ENCODE measurements around the gene P2RX4. TPM values are rescaled to one million over a fixed set of nuclear protein-coding genes. Genes with fewer than 3 reads are reported as not detected.

P2RX4 gene
- total RNA-seq, 1 experiment from 2014 or later: 17.1 TPM

DNA sequence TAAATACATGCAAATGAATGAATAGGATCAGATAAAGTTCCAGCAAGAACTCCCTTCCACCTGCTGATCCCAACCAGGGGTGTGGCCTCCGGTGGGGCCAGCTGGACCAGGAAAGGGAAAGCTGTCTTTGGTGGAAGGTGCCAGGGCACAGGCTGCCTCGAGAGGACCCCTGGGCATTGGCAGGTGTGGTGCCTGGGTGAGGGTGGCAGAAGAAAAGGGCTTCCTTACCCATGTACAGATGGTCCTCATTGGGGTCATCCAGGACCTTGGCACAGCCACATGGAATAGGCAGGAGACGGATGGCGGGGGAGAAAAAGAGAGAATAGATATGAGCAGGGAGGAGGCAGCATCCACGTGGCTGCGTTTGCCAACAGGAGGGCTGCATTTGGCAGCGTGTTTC lies 50.2 kb downstream of the P2RX4 start:
- TF ChIP-seq EGR1 (IDR thresholded peaks at IDR 0.05; ENCODE audit: low read depth): no peak
- no peak for TF ChIP-seq FOSL1 (IDR thresholded peaks at IDR 0.05; ENCODE audit: low read depth)
- TF ChIP-seq SIN3A (IDR thresholded peaks at IDR 0.05; ENCODE audit: low read depth): no peak
- no peak for TF ChIP-seq EZH2phosphoT487 (IDR thresholded peaks at IDR 0.05; ENCODE audit: borderline replicate concordance)
- no peak for TF ChIP-seq POLR2A (IDR thresholded peaks at IDR 0.05; ENCODE audit: borderline replicate concordance, extremely low read depth, insufficient read depth, insufficient read length)
- Histone ChIP-seq H3K36me3 (ENCODE audit: control insufficient read depth in 1 of 2, insufficient read depth in 2 of 2, low read length in 2 of 2) (peaks cover 20 to 24% of the 10 kb centered on the region in 2 experiments; a peak in 3 of 4 replicates), H3K9ac (ENCODE audit: low read length) (no peak overlapping the region), H3K27me3 (ENCODE audit: insufficient read depth, low read length) (no peaks in the 10 kb centered on the region), H2AFZ (ENCODE audit: low read depth, low read length, poor library complexity, severe bottlenecking) (no peak overlapping the region), H3K9me2 (ENCODE audit: insufficient read depth) (no peaks in the 10 kb centered on the region), H3K4me3 (replicated peaks in 1 of 2; ENCODE audit: low read depth in 1 of 2, low read length in 2 of 2) (no peak overlapping the region), H3K4me1 (ENCODE audit: control insufficient read depth in 1 of 2, insufficient read depth in 2 of 2, low read length in 2 of 2) (no peaks in the 10 kb centered on the region), H3K9me3 (ENCODE audit: control insufficient read depth in 1 of 2, insufficient read depth in 1 of 2, low read depth in 1 of 2, low read length in 2 of 2) (no peaks in the 10 kb centered on the region), H3K79me2 (ENCODE audit: insufficient read depth, low read length) (no peaks in the 10 kb centered on the region), H4K20me1 (ENCODE audit: insufficient read depth) (no peaks in the 10 kb centered on the region), H3K27ac (ENCODE audit: low read depth, low read length) (no peak overlapping the region), H3K4me2 (ENCODE audit: low read length) (no peak overlapping the region)
- ChIA-PET RAD21 (ENCODE audit: low non-redundant PET in 1 of 2, low total read pairs in 2 of 2, uncharacterized antibody in 2 of 2, unreplicated experiment in 2 of 2) (no interaction called here), POLR2A (no interaction called here), CTCF (no interaction called here)
- DNase-seq (ENCODE audit: low read depth, low spot score) (no peak), ATAC-seq (no peak)
- intact Hi-C loops (cut with micrococcal nuclease): no loop called here
- no TSS peak for BruUV-seq (replicated peaks)

GRCh38 chr12:121261398-121261797 lies 51.5 kb downstream of the P2RX4 start:
- Histone ChIP-seq H3K36me3 (ENCODE audit: control insufficient read depth in 1 of 2, insufficient read depth in 2 of 2, low read length in 2 of 2) (peaks cover 20 to 21% of the 10 kb centered on the region in 2 experiments; a peak in 3 of 4 replicates), H2AFZ (ENCODE audit: low read depth, low read length, poor library complexity, severe bottlenecking) (no peak overlapping the region), H3K4me2 (ENCODE audit: low read length) (no peak overlapping the region), H3K27me3 (ENCODE audit: insufficient read depth, low read length) (no peaks in the 10 kb centered on the region), H3K27ac (ENCODE audit: low read depth, low read length) (no peak overlapping the region), H3K4me3 (replicated peaks in 1 of 2; ENCODE audit: low read depth in 1 of 2, low read length in 2 of 2) (no peak overlapping the region), H3K9ac (ENCODE audit: low read length) (no peak overlapping the region), H3K4me1 (ENCODE audit: control insufficient read depth in 1 of 2, insufficient read depth in 2 of 2, low read length in 2 of 2) (no peaks in the 10 kb centered on the region), H3K9me2 (ENCODE audit: insufficient read depth) (no peaks in the 10 kb centered on the region), H3K79me2 (ENCODE audit: insufficient read depth, low read length) (no peaks in the 10 kb centered on the region), H3K9me3 (ENCODE audit: control insufficient read depth in 1 of 2, insufficient read depth in 1 of 2, low read depth in 1 of 2, low read length in 2 of 2) (no peaks in the 10 kb centered on the region), H4K20me1 (ENCODE audit: insufficient read depth) (no peaks in the 10 kb centered on the region)
- ChIA-PET CTCF (no interaction called here), POLR2A (no interaction called here), RAD21 (ENCODE audit: low non-redundant PET in 1 of 2, low total read pairs in 2 of 2, uncharacterized antibody in 2 of 2, unreplicated experiment in 2 of 2) (no interaction called here)
- 0 out of 2 replicates have a peak, but pooled peaks have one; percentile 22 for ATAC-seq
- no TSS peak for BruUV-seq (replicated peaks)
- intact Hi-C loops (cut with micrococcal nuclease): no loop called here
- TF ChIP-seq YY1 (IDR thresholded peaks at IDR 0.05; ENCODE audit: extremely low read depth, insufficient replicate concordance, low read depth, low read length): no peak
- no peak for TF ChIP-seq POLR2A (IDR thresholded peaks at IDR 0.05; ENCODE audit: borderline replicate concordance, extremely low read depth, insufficient read depth, insufficient read length)
- no peak for TF ChIP-seq SIN3A (IDR thresholded peaks at IDR 0.05; ENCODE audit: low read depth)
- no peak for TF ChIP-seq ZFX (IDR thresholded peaks at IDR 0.05)
- TF ChIP-seq EZH2phosphoT487 (IDR thresholded peaks at IDR 0.05; ENCODE audit: borderline replicate concordance): no peak
- TF ChIP-seq POLR2AphosphoS5 (IDR thresholded peaks at IDR 0.05; ENCODE audit: low read depth, low read length): no peak
- TF ChIP-seq TCF7L2 (IDR thresholded peaks at IDR 0.05; ENCODE audit: borderline replicate concordance, extremely low read depth, insufficient read depth, insufficient read length): no peak
- TF ChIP-seq FOSL1 (IDR thresholded peaks at IDR 0.05; ENCODE audit: low read depth): no peak
- TF ChIP-seq, protein P1, sequence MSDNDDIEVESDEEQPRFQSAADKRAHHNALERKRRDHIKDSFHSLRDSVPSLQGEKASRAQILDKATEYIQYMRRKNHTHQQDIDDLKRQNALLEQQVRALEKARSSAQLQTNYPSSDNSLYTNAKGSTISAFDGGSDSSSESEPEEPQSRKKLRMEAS (IDR thresholded peaks at IDR 0.05): no peak
- TF ChIP-seq CBX3 (IDR thresholded peaks at IDR 0.05; ENCODE audit: low read depth): no peak
- no peak for TF ChIP-seq REST (IDR thresholded peaks at IDR 0.05; ENCODE audit: low read depth)
- TF ChIP-seq JUND (IDR thresholded peaks at IDR 0.05): no peak
- no peak for DNase-seq (ENCODE audit: low read depth, low spot score)

Measured in HCT116 (cell line).